Measurements from ENCODE around the gene ULK2.

Gene ULK2

GRCh38 chr17:19724501-19725420 is 143.0 kb downstream of the ULK2 start:
- peak; percentile 93 for DNase-seq

- peak; percentile 46 for DNase-seq
Measured at GRCh38 chr17:19723964-19724363, 143.8 kb downstream of the ULK2 start.
